ENCODE data around the gene CNDP1. TPM values are rescaled to one million over a fixed set of nuclear protein-coding genes. Genes with fewer than 3 reads are reported as not detected.

Gene CNDP1
- total RNA-seq, 1 donor from 2014 or later = not detected

DNA sequence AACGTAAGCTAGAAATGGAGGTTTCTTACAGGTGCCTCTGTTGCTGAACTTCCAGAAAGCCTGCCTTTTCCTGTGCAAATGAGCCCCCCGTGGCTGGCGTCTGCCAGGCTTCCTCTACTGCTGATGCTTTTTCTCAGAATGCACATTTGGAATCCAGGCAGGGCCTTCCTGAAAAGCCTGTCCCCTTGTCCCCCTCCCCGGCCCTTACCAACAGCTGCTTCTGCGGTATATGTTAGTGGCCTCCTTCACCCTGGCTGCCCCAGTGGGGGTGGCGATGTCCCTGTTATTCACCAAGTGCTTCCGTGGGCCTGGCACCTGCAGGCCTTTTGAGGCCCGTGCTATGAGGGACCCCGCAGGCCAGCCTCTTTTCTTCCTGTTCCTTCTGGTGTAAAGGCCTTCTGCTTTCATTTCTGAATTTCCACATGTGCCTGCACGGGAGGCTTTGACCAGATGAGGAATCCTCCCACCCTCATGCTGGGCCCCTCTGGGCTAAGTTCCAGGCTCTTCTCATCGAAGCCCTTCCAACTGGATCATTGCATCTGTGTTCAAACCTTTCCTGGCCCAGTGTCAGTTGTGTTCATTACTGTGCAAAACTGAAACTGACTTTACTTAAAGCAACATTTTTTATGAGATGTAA is 27.7 kb upstream of the CNDP1 start:
- DNase-seq (ENCODE audit: low read depth, low spot score) = no peak

DNA sequence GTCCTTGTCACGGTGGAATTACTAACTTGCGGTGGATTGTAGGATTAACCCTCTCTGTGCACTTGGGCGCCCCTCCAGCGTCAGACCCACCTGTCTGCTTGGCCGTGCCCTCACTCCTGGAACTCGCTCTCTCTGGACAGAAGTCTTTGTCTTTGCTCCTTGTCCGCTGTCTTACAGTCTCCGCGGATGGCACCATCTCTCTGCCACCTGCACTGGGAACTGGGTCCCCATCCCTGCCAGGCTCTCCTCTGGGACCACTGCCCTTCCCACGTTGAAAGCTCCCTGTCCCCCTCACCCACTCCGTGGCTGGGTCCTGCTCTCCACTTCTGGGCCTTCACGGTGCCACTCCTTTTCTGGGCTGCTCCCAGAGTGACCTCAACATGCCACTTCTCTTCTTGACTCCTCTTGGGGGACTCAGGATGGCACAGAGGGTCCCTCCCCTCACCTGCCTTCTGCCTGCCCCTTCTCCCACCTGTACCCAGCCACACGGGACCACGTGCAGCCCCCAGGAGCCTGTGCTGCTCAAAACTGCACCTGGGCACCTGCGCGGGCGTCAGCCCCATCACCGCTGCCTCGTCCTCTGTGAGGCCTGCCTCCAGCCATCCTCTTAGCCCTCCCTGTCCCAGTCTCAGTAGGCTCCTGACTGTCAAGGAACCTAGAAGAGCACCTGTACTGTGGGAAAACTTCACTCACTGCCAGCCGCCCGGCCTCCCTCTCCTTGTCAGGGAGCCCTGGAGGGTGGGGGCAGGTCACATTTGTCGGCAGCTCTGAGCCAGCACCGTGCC is 27.0 kb upstream of the CNDP1 start:
- no peak for DNase-seq (ENCODE audit: low read depth, low spot score)

GRCh38 chr18:74507927-74508326 is 26.4 kb upstream of the CNDP1 start:
- no peak for DNase-seq (ENCODE audit: low read depth, low spot score)

- DNase-seq (ENCODE audit: low read depth, low spot score) = no peak
These were observed 25.9 kb upstream of the CNDP1 start for GRCh38 chr18:74508366-74508765.

GRCh38 chr18:74508821-74509225 is 25.5 kb upstream of the CNDP1 start:
- DNase-seq (ENCODE audit: low read depth, low spot score) = no peak

GRCh38 chr18:74509856-74510769 is 24.2 kb upstream of the CNDP1 start:
- DNase-seq (ENCODE audit: low read depth, low spot score) = no peak

DNA sequence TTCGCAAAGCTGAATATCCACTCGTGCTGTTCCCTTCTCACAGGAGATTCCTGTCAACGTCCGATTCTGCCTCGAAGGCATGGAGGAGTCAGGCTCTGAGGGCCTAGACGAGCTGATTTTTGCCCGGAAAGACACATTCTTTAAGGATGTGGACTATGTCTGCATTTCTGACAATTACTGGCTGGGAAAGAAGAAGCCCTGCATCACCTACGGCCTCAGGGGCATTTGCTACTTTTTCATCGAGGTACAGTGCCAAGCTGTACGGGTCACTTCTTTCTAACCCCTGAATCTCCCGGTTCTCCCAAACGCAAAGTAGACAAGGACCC is 23.6 kb upstream of the CNDP1 start:
- DNase-seq (ENCODE audit: low read depth, low spot score) = no peak

GRCh38 chr18:74511823-74512222 is 22.5 kb upstream of the CNDP1 start:
- no peak for DNase-seq (ENCODE audit: low read depth, low spot score)

DNA sequence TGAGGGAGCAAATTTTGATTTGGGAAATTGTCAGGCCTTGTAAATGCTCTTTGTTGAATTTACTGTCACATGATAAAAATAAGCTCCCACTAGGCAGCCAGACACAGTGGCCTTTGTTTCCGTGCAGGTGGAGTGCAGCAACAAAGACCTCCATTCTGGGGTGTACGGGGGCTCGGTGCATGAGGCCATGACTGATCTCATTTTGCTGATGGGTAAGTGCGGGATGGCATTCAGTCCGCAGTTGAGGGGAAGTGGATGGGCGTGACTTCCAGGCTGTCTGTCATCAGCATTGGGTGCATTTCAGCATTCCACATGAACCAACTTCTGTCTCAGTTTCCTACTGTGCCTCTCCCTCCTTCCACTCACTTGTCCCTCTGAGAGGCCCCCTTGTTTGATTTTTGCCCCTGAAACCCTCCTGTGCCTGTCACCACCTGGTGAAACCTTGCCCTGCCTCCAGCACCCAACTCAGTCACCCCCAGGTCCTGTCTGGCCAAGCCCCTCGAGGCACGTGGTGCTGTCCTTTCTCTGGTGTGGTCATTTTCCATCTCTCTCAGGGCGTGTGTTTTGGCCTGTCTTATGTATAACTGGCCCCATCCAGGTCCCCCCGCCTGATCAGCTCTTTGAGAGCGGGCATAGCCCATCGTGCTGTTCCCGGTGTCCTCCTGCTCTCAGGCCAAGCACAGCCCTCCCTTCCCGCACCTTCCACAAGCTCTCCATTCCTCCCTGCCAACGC is 21.8 kb upstream of the CNDP1 start:
- no peak for DNase-seq (ENCODE audit: low read depth, low spot score)

DNA sequence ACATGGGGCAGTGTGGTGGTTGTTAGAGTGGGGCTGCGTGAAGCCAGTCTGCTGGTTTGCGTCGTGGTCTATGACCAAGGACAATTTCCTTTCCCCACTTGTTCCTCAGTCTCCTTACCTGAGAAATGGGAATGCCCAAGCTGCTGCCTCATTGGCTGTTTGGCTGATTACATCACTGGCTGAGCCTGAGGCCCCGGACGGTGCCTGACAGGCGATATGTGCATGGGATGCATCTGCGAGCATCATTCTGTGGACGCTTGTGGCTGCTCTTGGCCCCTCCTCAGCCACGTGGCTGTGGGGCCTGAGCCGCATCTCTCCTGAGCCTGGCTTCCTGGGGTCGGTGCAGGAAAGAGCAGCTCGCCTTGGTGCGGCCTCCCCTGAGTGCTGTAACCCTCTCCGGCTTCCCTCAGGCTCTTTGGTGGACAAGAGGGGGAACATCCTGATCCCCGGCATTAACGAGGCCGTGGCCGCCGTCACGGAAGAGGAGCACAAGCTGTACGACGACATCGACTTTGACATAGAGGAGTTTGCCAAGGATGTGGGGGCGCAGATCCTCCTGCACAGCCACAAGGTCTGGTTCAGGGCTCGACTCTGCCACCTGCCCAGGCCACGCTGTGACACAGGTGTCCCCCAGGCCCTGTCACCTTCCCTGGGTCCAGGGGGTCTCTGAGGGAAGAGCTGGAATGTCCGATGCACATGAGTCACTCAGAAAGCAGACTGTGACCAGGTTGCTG is 21.0 kb upstream of the CNDP1 start:
- DNase-seq (ENCODE audit: low read depth, low spot score) = no peak

GRCh38 chr18:74513883-74514205 is 20.5 kb upstream of the CNDP1 start:
- DNase-seq (ENCODE audit: low read depth, low spot score) = no peak

DNA sequence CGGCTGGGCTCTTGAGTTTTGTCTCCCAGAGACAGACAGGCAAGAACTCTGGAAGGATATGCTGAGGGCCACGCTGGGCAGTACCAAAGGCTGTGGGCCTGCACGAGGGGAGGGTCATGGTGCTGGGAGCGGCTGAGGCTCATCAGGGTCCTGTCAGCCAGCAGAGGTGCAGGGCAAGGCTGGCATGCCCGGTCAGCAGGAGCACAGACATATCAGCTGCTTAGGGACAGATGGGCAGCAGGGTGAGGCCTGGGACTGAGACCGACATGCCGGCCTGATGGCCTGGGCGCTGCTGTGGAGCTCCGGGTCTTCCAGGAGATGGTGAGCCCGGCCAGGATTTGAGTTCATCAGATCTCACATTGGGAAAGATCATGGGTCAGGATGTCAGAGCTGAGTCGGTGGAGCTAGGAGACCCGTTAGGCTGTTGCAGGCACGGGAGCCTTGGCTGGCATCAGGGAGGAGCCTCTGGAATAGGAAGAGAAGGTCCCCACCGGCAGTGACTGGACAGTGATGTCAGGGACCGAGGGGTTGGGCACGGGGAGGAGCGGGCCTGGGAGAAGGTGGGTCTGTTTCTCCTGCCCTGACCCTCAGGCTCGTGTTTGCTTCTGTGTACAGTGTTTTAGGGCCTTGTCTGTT is 19.3 kb upstream of the CNDP1 start:
- DNase-seq (ENCODE audit: low read depth, low spot score) = no peak

GRCh38 chr18:74515620-74516231 is 18.6 kb upstream of the CNDP1 start:
- DNase-seq (ENCODE audit: low read depth, low spot score) = no peak

DNA sequence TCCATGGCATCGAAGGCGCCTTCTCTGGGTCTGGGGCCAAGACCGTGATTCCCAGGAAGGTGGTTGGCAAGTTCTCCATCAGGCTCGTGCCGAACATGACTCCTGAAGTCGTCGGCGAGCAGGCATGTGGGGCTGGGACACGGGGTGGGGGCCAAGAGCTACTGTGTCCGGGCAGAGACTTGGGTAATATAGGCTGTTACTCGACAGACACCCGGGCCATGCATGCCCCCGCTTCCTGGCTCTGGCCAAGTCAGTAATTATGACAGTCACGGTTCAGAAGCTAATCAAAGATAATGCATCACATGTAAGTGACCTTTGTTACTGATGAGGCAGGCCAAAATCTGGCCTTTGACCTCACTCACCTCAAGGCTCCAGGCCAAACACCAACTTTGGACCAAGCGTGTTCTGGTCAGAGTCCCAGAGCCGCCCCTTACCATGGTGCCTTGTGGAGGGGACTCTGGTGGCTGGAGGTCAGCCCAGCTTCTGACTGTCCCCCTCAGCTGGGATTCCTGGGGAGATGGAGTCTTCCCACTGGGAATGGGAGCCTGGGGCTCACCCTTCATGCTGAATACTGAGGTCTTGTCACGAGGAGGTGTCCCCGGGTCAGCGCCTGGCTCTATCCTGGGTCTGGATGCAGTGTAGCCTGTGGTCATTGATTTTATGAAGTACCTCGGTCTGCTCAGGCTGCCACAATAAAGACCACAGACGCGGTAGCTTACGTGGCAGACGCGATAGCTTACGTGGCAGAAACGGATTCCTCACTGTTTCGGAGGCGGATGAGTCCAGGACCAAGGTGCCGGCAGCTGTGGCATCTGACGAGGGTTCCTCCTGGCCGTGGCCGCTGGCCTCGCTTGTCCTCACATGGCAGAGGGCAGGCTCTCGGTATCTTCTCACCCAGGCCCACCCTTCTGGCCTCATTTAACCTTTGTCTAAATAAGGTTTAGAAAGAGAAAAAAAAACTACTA is 17.7 kb upstream of the CNDP1 start:
- DNase-seq (ENCODE audit: low read depth, low spot score) = no peak

DNA sequence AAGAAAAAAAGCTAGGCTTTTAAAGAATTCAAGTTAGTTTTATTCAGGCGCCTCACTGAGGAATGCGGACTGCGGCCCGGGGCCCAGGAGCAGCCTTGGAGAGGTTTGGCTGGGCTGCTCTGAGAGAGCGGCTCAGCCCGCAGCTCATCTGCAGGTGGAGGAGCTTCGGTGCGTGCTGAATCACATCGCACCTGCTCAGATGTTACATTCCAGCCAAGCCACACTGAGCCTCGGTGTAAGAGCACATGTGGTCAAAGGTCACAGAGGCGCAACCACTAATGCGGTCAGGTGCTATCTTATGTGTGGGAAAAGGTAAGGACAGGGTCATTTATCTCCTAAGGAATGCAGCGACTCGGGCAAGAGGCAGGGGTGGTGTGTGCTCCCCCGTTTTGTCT is 17.1 kb upstream of the CNDP1 start:
- DNase-seq (ENCODE audit: low read depth, low spot score) = no peak

DNA sequence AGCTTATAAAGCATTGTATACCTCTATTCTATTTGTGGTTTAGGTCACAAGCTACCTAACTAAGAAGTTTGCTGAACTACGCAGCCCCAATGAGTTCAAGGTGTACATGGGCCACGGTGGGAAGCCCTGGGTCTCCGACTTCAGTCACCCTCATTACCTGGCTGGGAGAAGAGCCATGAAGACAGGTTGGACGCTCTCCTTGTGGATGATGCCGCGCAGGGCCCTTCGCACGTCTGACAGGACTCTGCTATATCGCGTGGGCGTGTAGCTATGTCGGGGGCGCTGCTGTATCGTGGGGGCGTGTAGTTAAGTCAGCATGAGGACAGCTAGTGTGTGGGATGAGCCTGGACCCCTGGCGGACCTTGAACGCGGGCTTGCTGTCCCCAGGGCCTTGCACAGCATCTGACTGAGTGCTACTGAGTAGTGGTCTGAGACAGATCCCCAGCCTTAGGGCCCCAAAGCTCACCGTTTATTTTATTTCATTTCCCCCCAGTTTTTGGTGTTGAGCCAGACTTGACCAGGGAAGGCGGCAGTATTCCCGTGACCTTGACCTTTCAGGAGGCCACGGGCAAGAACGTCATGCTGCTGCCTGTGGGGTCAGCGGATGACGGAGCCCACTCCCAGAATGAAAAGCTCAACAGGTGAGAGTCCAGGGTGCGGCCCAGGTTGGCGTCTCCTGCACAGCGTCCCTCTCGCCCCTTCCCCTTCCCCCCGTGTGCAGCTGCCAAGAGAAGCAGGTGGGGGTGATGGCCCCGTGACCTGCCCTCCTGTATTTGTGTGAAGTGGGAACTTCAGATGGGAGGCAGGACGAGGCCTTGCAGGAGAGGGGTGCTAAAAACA is 15.6 kb upstream of the CNDP1 start:
- no peak for DNase-seq (ENCODE audit: low read depth, low spot score)

GRCh38 chr18:74519320-74520095 is 14.8 kb upstream of the CNDP1 start:
- no peak for DNase-seq (ENCODE audit: low read depth, low spot score)

Measured in pulmonary artery endothelial cell (primary cell).